ENCODE results near the gene SIGLECL1.

SIGLECL1 gene

GRCh38 chr19:51250786-51251467, at the start of gene SIGLECL1:
SIGLECL1 (plus strand) TSS chr19:51251080; CDS start chr19:51264073, 12,993 bp downstream.
- no peak for TF ChIP-seq CTCF (IDR thresholded peaks at IDR 0.05; ENCODE audit: insufficient read depth, low read depth, low read length, missing control alignments)
- no peak within 1 kb of the TSS for H3K4me3 ChIP-seq (ENCODE audit: low read depth, low read length)
- DNase-seq (ENCODE audit: low read depth): no peak

- no peak for TF ChIP-seq CTCF (IDR thresholded peaks at IDR 0.05; ENCODE audit: insufficient read depth, low read depth, low read length, missing control alignments)
- DNase-seq (ENCODE audit: low read depth): no peak
- H3K4me3 ChIP-seq (ENCODE audit: low read depth, low read length): no peak overlapping the region
Measured at GRCh38 chr19:51201712-51202111, 49.2 kb upstream of the SIGLECL1 start.

GRCh38 chr19:51203916-51204315, 47.0 kb upstream of the SIGLECL1 start:
- TF ChIP-seq CTCF (IDR thresholded peaks at IDR 0.05; ENCODE audit: insufficient read depth, low read depth, low read length, missing control alignments): no peak
- no peak for DNase-seq (ENCODE audit: low read depth)

GRCh38 chr19:51204321-51204720, 46.6 kb upstream of the SIGLECL1 start:
- no peak for DNase-seq (ENCODE audit: low read depth)
- no peak for TF ChIP-seq CTCF (IDR thresholded peaks at IDR 0.05; ENCODE audit: insufficient read depth, low read depth, low read length, missing control alignments)
- no peak overlapping the region for H3K4me3 ChIP-seq (ENCODE audit: low read depth, low read length)

More at GRCh38 chr19:51203916-51204315, 47.0 kb upstream of the SIGLECL1 start:
- H3K4me3 ChIP-seq (ENCODE audit: low read depth, low read length): no peak overlapping the region

- no peak for TF ChIP-seq CTCF (IDR thresholded peaks at IDR 0.05; ENCODE audit: insufficient read depth, low read depth, low read length, missing control alignments)
- DNase-seq (ENCODE audit: low read depth): peak; percentile 55
- no peak overlapping the region for H3K4me3 ChIP-seq (ENCODE audit: low read depth, low read length)
Measured at GRCh38 chr19:51207747-51208146, 43.1 kb upstream of the SIGLECL1 start.

GRCh38 chr19:51210191-51210784, 40.6 kb upstream of the SIGLECL1 start:
- DNase-seq (ENCODE audit: low read depth): no peak
- TF ChIP-seq CTCF (IDR thresholded peaks at IDR 0.05; ENCODE audit: insufficient read depth, low read depth, low read length, missing control alignments): no peak
- H3K4me3 ChIP-seq (ENCODE audit: low read depth, low read length): peak overlapping the region; percentile 67

- DNase-seq (ENCODE audit: low read depth): peak; percentile 76
- H3K4me3 ChIP-seq (ENCODE audit: low read depth, low read length): peak overlapping the region; percentile 67
Measured at GRCh38 chr19:51210874-51211361, 40.0 kb upstream of the SIGLECL1 start.
